OCI-LY7 (cell line): ENCODE results near the gene NPHS1. TPM values are rescaled to one million over a fixed set of nuclear protein-coding genes. Genes with fewer than 3 reads are reported as not detected.

Source experiments
- BruUV-seq: library from RNA; stranded (reverse); fragments of 400-500 nt; replicated peaks from 2 replicates; lab custom pipeline; 2021; lab: Mats Ljungman, UMichigan
- CTCF ChIA-PET: fragments of 300-600 bp; sonication (Branson Sonifier 250); formaldehyde crosslinking; loops from one replicate; lab custom pipeline; 2022; ENCODE audit warnings: antibody characterized with exemption; ENCODE audit not compliant: unreplicated experiment; lab: Charles Lee
- POLR2A ChIA-PET: fragments of 300-600 bp; sonication (Branson Sonifier 250); formaldehyde crosslinking; loops from one replicate; lab custom pipeline; 2022; ENCODE audit warnings: antibody characterized with exemption; lab: Charles Lee
- DNase-seq: peaks from one replicate; pipeline ENCODE4 v3.0.0-alpha.2; 2015; ENCODE audit warnings: low spot score
- H2AFZ ChIP-seq: fragments of 200-600 bp; sonication (generic), shearing (Covaris generic); 2 replicates; pipeline ENCODE4 v1.6.1; 2014; ENCODE audit warnings: mild to moderate bottlenecking, antibody characterized with exemption, low read length, moderate library complexity
- H3K27ac ChIP-seq: fragments of 200-600 bp; sonication (generic); 2 replicates; pipeline ENCODE4 v1.5.1; 2014; ENCODE audit warnings: mixed run types, low read depth, mild to moderate bottlenecking, moderate library complexity, low read length, inconsistent platforms; ENCODE audit not compliant: poor library complexity, severe bottlenecking
- H3K36me3 ChIP-seq: fragments of 200-600 bp; sonication (generic); 2 replicates; pipeline ENCODE4 v1.6.1; 2014; ENCODE audit warnings: mild to moderate bottlenecking, antibody characterized with exemption, low read length, moderate library complexity, mixed read lengths; ENCODE audit not compliant: insufficient read depth
- H3K4me1 ChIP-seq: fragments of 200-600 bp; sonication (generic); 2 replicates; pipeline ENCODE4 v1.5.1; 2014; ENCODE audit warnings: mild to moderate bottlenecking, low read length; ENCODE audit not compliant: insufficient read depth, poor library complexity, severe bottlenecking
- H3K4me2 ChIP-seq: fragments of 200-600 bp; sonication (generic); 2 replicates; pipeline ENCODE4 v1.6.1; 2014; ENCODE audit warnings: mild to moderate bottlenecking, low read length
- H3K4me3 ChIP-seq: fragments of 200-600 bp; sonication (generic); 2 replicates; pipeline ENCODE4 v1.5.1; 2014; ENCODE audit warnings: mild to moderate bottlenecking, low read depth, low read length; ENCODE audit not compliant: poor library complexity, severe bottlenecking
- H3K79me2 ChIP-seq: fragments of 200-600 bp; sonication (generic); 2 replicates; pipeline ENCODE4 v1.6.1; 2016; ENCODE audit warnings: low read depth, mild to moderate bottlenecking, low read length, moderate library complexity, mixed read lengths; ENCODE audit not compliant: insufficient read depth
- H3K9me2 ChIP-seq: fragments of 200-600 bp; sonication (generic); 2 replicates; pipeline ENCODE4 v1.6.1; 2016; ENCODE audit warnings: mild to moderate bottlenecking, low read length, mixed read lengths; ENCODE audit not compliant: insufficient read depth
- H3K9me3 ChIP-seq: fragments of 200-600 bp; sonication (generic); 2 replicates; pipeline ENCODE4 v1.6.1; 2014; ENCODE audit warnings: mild to moderate bottlenecking, mixed run types, low read length, mixed read lengths
- H4K20me1 ChIP-seq: fragments of 200-600 bp; sonication (generic); 2 replicates; pipeline ENCODE4 v1.6.1; 2014; ENCODE audit warnings: mild to moderate bottlenecking, antibody characterized with exemption, low read length, moderate library complexity, mixed read lengths; ENCODE audit not compliant: insufficient read depth
- CTCF ChIP-seq: fragments of 200-600 bp; sonication (generic); conservative IDR thresholded peaks from 2 replicates; pipeline ENCODE4 v1.5.1; 2014; ENCODE audit warnings: mild to moderate bottlenecking, antibody characterized with exemption, low read length, moderate library complexity, mixed read lengths
- EZH2phosphoT487 ChIP-seq: fragments of 200-600 bp; sonication (generic); IDR thresholded peaks from 2 replicates; pipeline ENCODE4 v1.6.1; 2018; ENCODE audit warnings: low read depth, borderline replicate concordance, mild to moderate bottlenecking, mixed run types, antibody characterized with exemption, low read length, moderate library complexity, mixed read lengths
- intact Hi-C: fragments of 100-400 bp; cut with micrococcal nuclease; formaldehyde crosslinking; loops from one replicate; pipeline ENCODE4 v1.10.0; 2022; ENCODE audit not compliant: unreplicated experiment
- total RNA-seq, 2 experiments: library from RNA; depleted of rRNA in 1 of 2; stranded (reverse); fragments of >200 nt in 1 of 2; shearing (Covaris generic) in 1 of 2; gene quantifications; 2 replicates each; pipeline ENCODE4 v1.2.3, GENCODE V29; 2014 to 2022

Gene NPHS1
- total RNA-seq, 2 experiments from 2014 or later: not detected

- no peaks in the 10 kb centered on the region for H3K79me2 ChIP-seq
- intact Hi-C loops: no loop called here
- H2AFZ ChIP-seq: no peak overlapping the region
- TF ChIP-seq EZH2phosphoT487 (no peak), CTCF (no peak)
- no peak overlapping the region for H3K4me3 ChIP-seq
- H3K9me2 ChIP-seq: no peaks in the 10 kb centered on the region
- H3K4me1 ChIP-seq: peaks cover 19% of the 10 kb centered on the region
- H3K27ac ChIP-seq: no peak overlapping the region
- no peak for DNase-seq
- H3K4me2 ChIP-seq: no peak overlapping the region
- ChIA-PET POLR2A (no interaction called here), CTCF (no interaction called here)
- H3K9me3 ChIP-seq: no peaks in the 10 kb centered on the region
- H3K36me3 ChIP-seq: no peaks in the 10 kb centered on the region
- H4K20me1 ChIP-seq: no peaks in the 10 kb centered on the region
- no TSS peak for BruUV-seq
Measured at GRCh38 chr19:35860436-35860817, 8.1 kb upstream of the NPHS1 start.

- Histone ChIP-seq H3K9me3 (no peaks in the 10 kb centered on the region), H3K4me1 (peaks cover 19% of the 10 kb centered on the region), H2AFZ (no peak overlapping the region), H3K36me3 (no peaks in the 10 kb centered on the region), H3K4me2 (no peak overlapping the region), H3K9me2 (no peaks in the 10 kb centered on the region), H3K79me2 (no peaks in the 10 kb centered on the region), H3K27ac (no peak overlapping the region), H4K20me1 (no peaks in the 10 kb centered on the region), H3K4me3 (no peak overlapping the region)
- ChIA-PET POLR2A (no interaction called here), CTCF (no interaction called here)
- no peak for TF ChIP-seq CTCF
- TF ChIP-seq EZH2phosphoT487: no peak
- DNase-seq: no peak
- BruUV-seq: no TSS peak
- intact Hi-C loops: no loop called here
Measured at GRCh38 chr19:35859414-35859813, 7.1 kb upstream of the NPHS1 start.

DNA sequence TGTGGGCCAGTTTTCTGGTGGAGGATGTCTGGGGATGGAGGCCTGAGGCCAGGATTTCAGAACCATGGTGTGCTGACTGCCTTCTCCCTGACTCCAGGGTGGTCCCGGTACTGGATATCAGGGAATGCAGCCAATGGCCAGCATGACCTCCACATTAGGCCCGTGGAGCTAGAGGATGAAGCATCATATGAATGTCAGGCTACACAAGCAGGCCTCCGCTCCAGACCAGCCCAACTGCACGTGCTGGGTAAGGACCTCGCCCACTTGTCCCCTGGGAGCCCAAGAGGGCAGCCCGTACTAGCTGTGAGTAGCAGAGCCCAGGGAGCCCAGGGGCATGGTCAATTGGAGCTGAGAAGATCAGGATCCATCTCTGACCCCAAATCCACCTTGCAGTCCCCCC is 6.0 kb upstream of the NPHS1 start:
- no peak overlapping the region for H2AFZ ChIP-seq
- POLR2A ChIA-PET: no interaction called here
- intact Hi-C loops: no loop called here
- H3K27ac ChIP-seq: no peak overlapping the region
- no peak for DNase-seq
- H3K4me3 ChIP-seq: no peak overlapping the region
- no TSS peak for BruUV-seq
- H3K36me3 ChIP-seq: no peaks in the 10 kb centered on the region
- H3K9me3 ChIP-seq: no peaks in the 10 kb centered on the region
- TF ChIP-seq EZH2phosphoT487: no peak
- TF ChIP-seq CTCF: no peak
- H3K79me2 ChIP-seq: no peaks in the 10 kb centered on the region
- H4K20me1 ChIP-seq: no peaks in the 10 kb centered on the region
- H3K4me2 ChIP-seq: 0 out of 2 replicates have a peak overlapping the region, but pooled peaks have one; percentile 74
- H3K4me1 ChIP-seq: peaks cover 19% of the 10 kb centered on the region
- H3K9me2 ChIP-seq: no peaks in the 10 kb centered on the region
- CTCF ChIA-PET: no interaction called here
